Osteoblast (primary cell): ENCODE data around the gene UPK1B. TPM values are rescaled to one million over a fixed set of nuclear protein-coding genes. Genes with fewer than 3 reads are reported as not detected.
A peak's percentile ranks its signal among the peaks of the same experiment; 100 is the strongest.
"Not testable (repeated sequence)": the region's sequence is repeated elsewhere in the genome, so short reads cannot be mapped to it uniquely, and the experiment has no call there.

Experiments
- DNase-seq: peaks from one replicate; pipeline ENCODE4 v3.0.0; 2011; ENCODE audit warnings: low spot score, mixed read lengths; ENCODE audit not compliant: insufficient read length; ENCODE audit errors: missing footprints
- H2AFZ ChIP-seq: 2 replicates; pipeline ENCODE4 v1.6.0; 2011; ENCODE audit warnings: mild to moderate bottlenecking, low read length
- H3K27ac ChIP-seq: 2 replicates; pipeline ENCODE4 v1.5.1; 2011; ENCODE audit warnings: mild to moderate bottlenecking, low read depth, low read length, moderate library complexity
- H3K27me3 ChIP-seq: 2 replicates; pipeline ENCODE4 v1.6.0; 2012; ENCODE audit warnings: mild to moderate bottlenecking, control low read depth, inconsistent platforms, low read length, moderate library complexity; ENCODE audit not compliant: insufficient read depth
- H3K36me3 ChIP-seq: 2 replicates; pipeline ENCODE4 v1.5.1; 2011; ENCODE audit warnings: mild to moderate bottlenecking, low read length, control low read depth, moderate library complexity; ENCODE audit not compliant: insufficient read depth
- H3K4me1 ChIP-seq: 2 replicates; pipeline ENCODE4 v1.5.1; 2011; ENCODE audit warnings: mild to moderate bottlenecking, low read length, control low read depth, moderate library complexity; ENCODE audit not compliant: insufficient read depth
- H3K4me2 ChIP-seq: 2 replicates; pipeline ENCODE4 v1.6.0; 2011; ENCODE audit warnings: mild to moderate bottlenecking, low read length; ENCODE audit not compliant: insufficient read depth
- H3K4me3 ChIP-seq: fragments of 200-600 bp; sonication (generic); 3 replicates; pipeline ENCODE4 v1.5.1; 2012; ENCODE audit warnings: mild to moderate bottlenecking, low read length, inconsistent platforms; ENCODE audit not compliant: insufficient read depth
- H3K79me2 ChIP-seq: 2 replicates; pipeline ENCODE4 v1.6.0; 2012; ENCODE audit warnings: mild to moderate bottlenecking, low read length, control low read depth, inconsistent platforms; ENCODE audit not compliant: insufficient read depth
- H3K9me3 ChIP-seq: 2 replicates; pipeline ENCODE4 v1.5.1; 2011; ENCODE audit warnings: low read depth, low read length, control low read depth
- H4K20me1 ChIP-seq: 2 replicates; pipeline ENCODE4 v1.6.0; 2012; ENCODE audit warnings: mild to moderate bottlenecking, low read length, control low read depth; ENCODE audit not compliant: insufficient read depth
- total RNA-seq: library from RNA; depleted of rRNA; stranded (reverse); fragments of >200 nt; gene quantifications from 2 replicates; pipeline ENCODE4 v1.2.3, GENCODE V29; 2012
- TF ChIP-seq, protein P1 (sequence below): IDR thresholded peaks from 2 replicates; pipeline ENCODE4 v1.5.1; 2011; ENCODE audit warnings: mild to moderate bottlenecking, low read depth, low read length, moderate library complexity; ENCODE audit errors: extremely low read depth

UPK1B gene
- total RNA-seq, 1 donor, result 0.36 TPM

- H3K9me3 ChIP-seq, result no peaks in the 10 kb centered on the region
- no peaks in the 10 kb centered on the region for H3K27me3 ChIP-seq
- TF ChIP-seq, protein P1, sequence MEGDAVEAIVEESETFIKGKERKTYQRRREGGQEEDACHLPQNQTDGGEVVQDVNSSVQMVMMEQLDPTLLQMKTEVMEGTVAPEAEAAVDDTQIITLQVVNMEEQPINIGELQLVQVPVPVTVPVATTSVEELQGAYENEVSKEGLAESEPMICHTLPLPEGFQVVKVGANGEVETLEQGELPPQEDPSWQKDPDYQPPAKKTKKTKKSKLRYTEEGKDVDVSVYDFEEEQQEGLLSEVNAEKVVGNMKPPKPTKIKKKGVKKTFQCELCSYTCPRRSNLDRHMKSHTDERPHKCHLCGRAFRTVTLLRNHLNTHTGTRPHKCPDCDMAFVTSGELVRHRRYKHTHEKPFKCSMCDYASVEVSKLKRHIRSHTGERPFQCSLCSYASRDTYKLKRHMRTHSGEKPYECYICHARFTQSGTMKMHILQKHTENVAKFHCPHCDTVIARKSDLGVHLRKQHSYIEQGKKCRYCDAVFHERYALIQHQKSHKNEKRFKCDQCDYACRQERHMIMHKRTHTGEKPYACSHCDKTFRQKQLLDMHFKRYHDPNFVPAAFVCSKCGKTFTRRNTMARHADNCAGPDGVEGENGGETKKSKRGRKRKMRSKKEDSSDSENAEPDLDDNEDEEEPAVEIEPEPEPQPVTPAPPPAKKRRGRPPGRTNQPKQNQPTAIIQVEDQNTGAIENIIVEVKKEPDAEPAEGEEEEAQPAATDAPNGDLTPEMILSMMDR, result no peak
- H3K4me2 ChIP-seq, result peak overlapping the region; percentile 96
- peaks cover 40% of the 10 kb centered on the region for H3K4me1 ChIP-seq
- H3K4me3 ChIP-seq, result peak overlapping the region; percentile 88
- no peaks in the 10 kb centered on the region for H4K20me1 ChIP-seq
- H3K27ac ChIP-seq, result peak overlapping the region; percentile 88
- H3K79me2 ChIP-seq, result peaks cover 33% of the 10 kb centered on the region
- no peak for DNase-seq
- no peak overlapping the region for H2AFZ ChIP-seq
- H3K36me3 ChIP-seq, result peaks cover 5% of the 10 kb centered on the region
These were observed 65.9 kb downstream of the UPK1B start for GRCh38 chr3:119239206-119239820.

DNA sequence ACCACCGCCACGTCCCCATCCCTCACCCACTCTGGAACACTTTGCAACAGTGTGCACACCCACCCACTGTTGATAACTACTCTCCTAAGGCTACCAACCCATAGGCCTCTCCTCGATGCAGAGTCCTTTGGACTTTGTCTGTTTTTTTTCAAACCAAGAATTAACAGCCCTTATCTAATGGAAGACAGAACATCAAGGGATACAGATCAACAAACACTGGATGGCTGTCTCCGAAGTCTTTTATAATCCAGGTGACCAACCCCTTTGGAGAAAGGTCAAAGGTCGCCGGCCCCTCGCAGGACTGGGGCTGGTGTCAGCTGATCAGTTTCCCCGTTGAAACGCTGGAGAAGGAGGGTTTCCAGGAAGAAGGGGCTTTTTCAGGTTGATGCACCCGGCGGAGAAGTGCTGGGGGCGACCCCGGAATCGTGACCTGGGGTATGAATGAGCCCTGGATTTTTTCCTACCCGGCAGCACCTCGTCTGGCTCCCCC, 66.7 kb downstream of the UPK1B start:
- Histone ChIP-seq H3K27me3 (no peaks in the 10 kb centered on the region), H4K20me1 (no peaks in the 10 kb centered on the region), H3K9me3 (no peaks in the 10 kb centered on the region), H3K4me1 (peaks cover 32% of the 10 kb centered on the region), H3K4me2 (peak overlapping the region; percentile 96), H3K36me3 (peaks cover 5% of the 10 kb centered on the region), H3K79me2 (peaks cover 33% of the 10 kb centered on the region), H3K4me3 (peak overlapping the region; percentile 88), H2AFZ (peak overlapping the region; percentile 67), H3K27ac (peak overlapping the region; percentile 88)
- DNase-seq, result no peak
- TF ChIP-seq, protein P1, result no peak

DNA sequence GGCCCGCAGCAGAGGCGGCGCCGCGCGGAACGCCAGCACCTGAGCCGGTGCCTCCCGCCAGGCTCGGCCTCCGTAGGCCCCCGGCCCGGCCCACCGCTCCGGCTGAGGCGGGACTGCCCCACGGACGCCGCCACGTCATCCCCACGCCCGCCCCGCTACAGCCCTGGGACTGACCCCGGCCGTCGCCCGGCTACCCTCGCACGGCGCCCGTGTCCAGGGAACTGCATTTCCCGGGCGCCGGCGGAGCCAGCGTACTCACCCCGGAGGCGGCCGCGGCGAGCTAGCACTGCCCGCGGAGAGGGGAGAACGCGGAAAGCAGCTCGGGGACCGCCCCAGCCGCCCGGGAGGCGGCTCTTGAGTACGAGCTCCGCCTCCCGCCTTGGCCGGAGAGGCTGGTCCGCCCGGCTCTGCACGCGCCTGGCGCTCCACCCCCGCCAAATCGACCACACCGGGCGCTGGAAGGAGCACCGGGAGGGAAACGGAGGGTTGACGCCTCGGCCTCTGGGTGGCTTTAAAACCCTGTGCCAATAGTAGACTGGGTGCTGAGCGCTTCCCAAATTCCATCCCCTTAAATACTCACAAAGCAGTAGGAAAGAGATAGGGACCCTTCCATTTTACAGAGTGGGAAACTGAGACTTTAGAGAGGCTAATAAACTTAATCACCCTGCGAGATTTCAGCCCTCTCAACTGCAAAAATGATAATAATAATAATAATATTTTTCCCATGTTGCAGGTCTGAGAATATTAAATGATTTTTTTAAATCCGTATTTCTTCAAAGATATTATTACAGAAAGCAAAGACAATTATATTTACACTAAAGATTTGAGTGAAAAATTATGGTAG, 67.4 kb downstream of the UPK1B start, which contains the start of gene B4GALT4:
B4GALT4 (minus strand) TSS at position 288 of the 844 bp plus-strand sequence. CDS start 10,779 bp downstream, outside the sequence.
- Histone ChIP-seq H3K27me3 (no peaks in the 10 kb centered on the region), H3K9me3 (no peaks in the 10 kb centered on the region), H3K79me2 (peaks cover 33% of the 10 kb centered on the region), H2AFZ (peak within 1 kb of the TSS; percentile 76), H3K4me3 (peak within 1 kb of the TSS; percentile 88), H3K4me2 (peak within 1 kb of the TSS; percentile 96), H4K20me1 (no peaks in the 10 kb centered on the region), H3K4me1 (peaks cover 25% of the 10 kb centered on the region), H3K27ac (peak within 1 kb of the TSS; percentile 88), H3K36me3 (peaks cover 5% of the 10 kb centered on the region)
- peak; percentile 98 for DNase-seq
- TF ChIP-seq, protein P1, result no peak

DNA sequence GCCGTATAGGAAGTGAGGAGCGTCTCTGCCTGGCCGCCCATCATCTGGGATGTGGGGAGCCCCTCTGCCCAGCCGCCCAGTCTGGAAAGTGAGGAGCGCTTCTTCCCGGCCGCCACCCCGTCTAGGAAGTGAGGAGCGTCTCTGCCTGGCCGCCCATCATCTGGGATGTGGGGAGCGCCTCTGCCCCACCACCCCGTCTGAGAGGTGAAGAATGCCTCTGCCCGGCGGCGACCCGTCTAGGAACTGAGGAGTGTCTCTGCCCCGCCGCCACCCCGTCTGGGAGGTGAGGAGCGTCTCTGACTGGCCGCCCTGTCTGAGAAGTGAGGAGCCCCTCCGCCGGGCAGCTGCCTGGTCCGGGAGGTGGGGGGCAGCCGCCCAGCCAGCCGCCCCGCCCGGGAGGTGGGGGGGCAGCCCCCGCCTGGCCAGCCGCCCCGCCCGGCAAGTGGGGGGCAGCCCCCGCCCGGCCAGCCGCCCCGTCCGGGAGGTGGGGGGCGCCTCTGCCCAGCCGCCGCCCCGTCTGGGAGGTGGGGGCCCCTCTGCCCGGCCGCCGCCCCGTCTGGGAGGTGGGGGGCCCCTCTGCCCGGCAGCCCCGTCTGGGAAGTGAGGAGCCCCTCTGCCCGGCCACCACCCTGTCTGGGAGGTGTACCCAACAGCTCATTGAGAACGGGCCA, 69.1 kb downstream of the UPK1B start:
- H3K4me2 ChIP-seq, H3K9me3 ChIP-seq, H3K36me3 ChIP-seq, DNase-seq, H4K20me1 ChIP-seq, H2AFZ ChIP-seq, H3K4me3 ChIP-seq, H3K27ac ChIP-seq, H3K27me3 ChIP-seq: not testable (repeated sequence)
- Histone ChIP-seq H3K4me1 (peaks cover 24% of the 10 kb centered on the region), H3K79me2 (peaks cover 20% of the 10 kb centered on the region)

DNA sequence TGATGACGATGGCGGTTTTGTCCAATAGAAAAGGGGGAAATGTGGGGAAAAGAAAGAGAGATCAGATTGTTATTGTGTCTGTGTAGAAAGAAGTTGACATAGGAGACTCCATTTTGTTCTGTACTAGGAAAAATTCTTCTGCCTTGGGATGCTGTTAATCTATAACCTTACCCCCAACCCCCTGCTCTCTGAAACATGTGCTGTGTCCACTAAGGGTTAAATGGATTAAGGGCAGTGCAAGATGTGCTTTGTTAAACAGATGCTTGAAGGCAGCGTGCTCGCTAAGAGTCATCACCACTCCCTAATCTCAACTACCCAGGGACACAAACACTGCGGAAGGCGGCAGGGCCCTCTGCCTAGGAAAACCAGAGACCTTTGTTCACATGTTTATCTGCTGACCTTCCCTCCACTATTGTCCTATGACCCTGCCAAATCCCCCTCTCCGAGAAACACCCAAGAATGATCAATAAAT, 69.7 kb downstream of the UPK1B start:
- H3K4me2 ChIP-seq, H4K20me1 ChIP-seq, H3K4me3 ChIP-seq, DNase-seq, H3K9me3 ChIP-seq, H3K36me3 ChIP-seq, H3K27me3 ChIP-seq, H2AFZ ChIP-seq, H3K27ac ChIP-seq: not testable (repeated sequence)
- H3K79me2 ChIP-seq, result peaks cover 20% of the 10 kb centered on the region
- H3K4me1 ChIP-seq, result peaks cover 24% of the 10 kb centered on the region
